HEK293T (cell line): ENCODE data around the gene MPND.

Experiments
- ARNT ChIP-seq: fragments of 450-650 bp; IDR thresholded peaks from 2 replicates; pipeline ENCODE4 v1.6.1; 2017; ENCODE audit warnings: mild to moderate bottlenecking
- BHLHE40 ChIP-seq: fragments of 450-650 bp; IDR thresholded peaks from 2 replicates; pipeline ENCODE4 v1.6.1; 2016; ENCODE audit warnings: mild to moderate bottlenecking, moderate library complexity, borderline replicate concordance
- ELF4 ChIP-seq: fragments of 450-650 bp; IDR thresholded peaks from 2 replicates; pipeline ENCODE4 v1.6.1; 2017; ENCODE audit warnings: antibody characterized with exemption
- FOXK2 ChIP-seq: fragments of 450-650 bp; IDR thresholded peaks from 2 replicates; pipeline ENCODE4 v1.6.1; 2016; ENCODE audit warnings: mild to moderate bottlenecking
- FOXM1 ChIP-seq: fragments of 450-650 bp; IDR thresholded peaks from 2 replicates; pipeline ENCODE4 v1.6.1; 2017; ENCODE audit warnings: mild to moderate bottlenecking, borderline replicate concordance
- NFRKB ChIP-seq: fragments of 450-650 bp; IDR thresholded peaks from 2 replicates; pipeline ENCODE4 v1.6.1; 2016; ENCODE audit warnings: mild to moderate bottlenecking, moderate library complexity
- SUZ12 ChIP-seq: fragments of 450-650 bp; IDR thresholded peaks from 2 replicates; pipeline ENCODE4 v1.6.1; 2016; ENCODE audit warnings: mild to moderate bottlenecking

DNA sequence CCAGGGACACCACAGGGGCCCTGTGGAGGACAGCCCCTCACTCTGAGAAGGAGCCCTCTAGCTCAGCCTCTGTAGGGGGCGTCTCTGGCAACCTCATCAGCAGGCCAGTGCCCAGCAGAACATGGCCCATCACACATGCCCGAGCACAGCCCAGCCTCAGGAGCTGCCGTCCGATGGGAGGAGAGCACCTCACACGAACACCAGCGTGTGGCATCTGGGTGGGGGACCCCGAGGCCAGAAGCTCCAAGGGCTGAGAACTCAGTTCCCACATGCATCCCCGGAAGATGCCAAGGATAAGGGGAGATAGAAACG lies 45.7 kb downstream of the MPND start:
- TF ChIP-seq ELF4, result no peak
- no peak for TF ChIP-seq NFRKB
- TF ChIP-seq FOXM1, result no peak
- TF ChIP-seq SUZ12, result no peak
- no peak for TF ChIP-seq BHLHE40
- no peak for TF ChIP-seq ARNT
- no peak for TF ChIP-seq FOXK2
